Astrocyte of the spinal cord (primary cell): ENCODE results near the gene MAPKBP1.
A peak's percentile ranks its signal among the peaks of the same experiment; 100 is the strongest.

Experiments used
- DNase-seq: peaks from one replicate; pipeline ENCODE4 v3.0.0; 2011; ENCODE audit warnings: low read depth, low spot score
- H3K4me3 ChIP-seq: 2 replicates; pipeline ENCODE4 v1.5.1; 2011; ENCODE audit warnings: low read depth, mild to moderate bottlenecking, low read length, moderate library complexity
- CTCF ChIP-seq: IDR thresholded peaks from 2 replicates; pipeline ENCODE4 v1.5.1; 2012; ENCODE audit warnings: low read depth, mild to moderate bottlenecking, low read length, inconsistent platforms
- in situ Hi-C: cut with HindIII; loops from 2 replicates; pipeline ENCODE4 v1.10.0; 2017; ENCODE audit warnings: low sequenced_read_pairs

Gene MAPKBP1

DNA sequence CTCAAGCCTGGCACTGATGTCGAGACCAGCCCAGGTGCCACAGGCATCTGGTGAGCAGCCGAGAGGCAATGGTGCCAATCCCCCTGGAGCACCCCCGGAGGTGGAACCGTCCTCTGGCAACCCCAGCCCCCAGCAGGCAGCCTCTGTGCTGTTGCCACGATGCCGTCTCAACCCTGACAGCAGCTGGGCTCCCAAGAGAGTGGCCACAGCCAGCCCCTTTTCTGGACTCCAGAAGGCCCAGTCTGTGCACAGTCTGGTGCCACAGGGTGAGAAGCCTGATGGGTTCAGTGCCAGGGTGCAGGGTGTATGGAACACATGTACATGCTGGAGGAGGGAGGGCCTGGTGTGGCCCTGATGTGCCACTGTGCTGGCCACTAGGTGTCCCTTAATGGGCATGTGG is 48.7 kb downstream of the MAPKBP1 start:
- DNase-seq: no peak
- in situ Hi-C loops: no loop called here
- H3K4me3 ChIP-seq: no peak overlapping the region
- no peak for TF ChIP-seq CTCF

DNA sequence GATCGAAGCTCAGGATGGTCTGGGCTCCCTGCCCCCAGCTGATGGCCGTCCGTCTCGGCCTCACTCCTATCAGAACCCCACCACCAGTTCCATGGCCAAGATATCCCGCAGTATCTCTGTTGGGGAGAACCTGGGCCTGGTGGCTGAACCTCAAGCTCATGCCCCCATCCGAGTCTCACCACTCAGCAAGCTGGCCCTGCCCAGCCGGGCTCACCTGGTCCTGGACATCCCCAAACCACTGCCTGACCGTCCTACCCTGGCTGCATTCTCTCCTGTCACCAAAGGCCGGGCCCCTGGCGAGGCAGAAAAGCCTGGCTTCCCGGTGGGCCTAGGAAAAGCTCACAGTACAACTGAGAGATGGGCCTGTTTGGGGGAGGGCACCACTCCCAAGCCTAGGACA is 49.2 kb downstream of the MAPKBP1 start:
- no peak overlapping the region for H3K4me3 ChIP-seq
- no peak for DNase-seq
- in situ Hi-C loops: no loop called here
- TF ChIP-seq CTCF: no peak

- in situ Hi-C loops: no loop called here
- TF ChIP-seq CTCF: no peak
- H3K4me3 ChIP-seq: no peak overlapping the region
- DNase-seq: no peak
These were observed 49.9 kb downstream of the MAPKBP1 start for GRCh38 chr15:41824062-41824745.

- in situ Hi-C loops: no loop called here
- no peak for TF ChIP-seq CTCF
- DNase-seq: no peak
- no peak overlapping the region for H3K4me3 ChIP-seq
These were observed 50.9 kb downstream of the MAPKBP1 start for GRCh38 chr15:41825145-41825544.

DNA sequence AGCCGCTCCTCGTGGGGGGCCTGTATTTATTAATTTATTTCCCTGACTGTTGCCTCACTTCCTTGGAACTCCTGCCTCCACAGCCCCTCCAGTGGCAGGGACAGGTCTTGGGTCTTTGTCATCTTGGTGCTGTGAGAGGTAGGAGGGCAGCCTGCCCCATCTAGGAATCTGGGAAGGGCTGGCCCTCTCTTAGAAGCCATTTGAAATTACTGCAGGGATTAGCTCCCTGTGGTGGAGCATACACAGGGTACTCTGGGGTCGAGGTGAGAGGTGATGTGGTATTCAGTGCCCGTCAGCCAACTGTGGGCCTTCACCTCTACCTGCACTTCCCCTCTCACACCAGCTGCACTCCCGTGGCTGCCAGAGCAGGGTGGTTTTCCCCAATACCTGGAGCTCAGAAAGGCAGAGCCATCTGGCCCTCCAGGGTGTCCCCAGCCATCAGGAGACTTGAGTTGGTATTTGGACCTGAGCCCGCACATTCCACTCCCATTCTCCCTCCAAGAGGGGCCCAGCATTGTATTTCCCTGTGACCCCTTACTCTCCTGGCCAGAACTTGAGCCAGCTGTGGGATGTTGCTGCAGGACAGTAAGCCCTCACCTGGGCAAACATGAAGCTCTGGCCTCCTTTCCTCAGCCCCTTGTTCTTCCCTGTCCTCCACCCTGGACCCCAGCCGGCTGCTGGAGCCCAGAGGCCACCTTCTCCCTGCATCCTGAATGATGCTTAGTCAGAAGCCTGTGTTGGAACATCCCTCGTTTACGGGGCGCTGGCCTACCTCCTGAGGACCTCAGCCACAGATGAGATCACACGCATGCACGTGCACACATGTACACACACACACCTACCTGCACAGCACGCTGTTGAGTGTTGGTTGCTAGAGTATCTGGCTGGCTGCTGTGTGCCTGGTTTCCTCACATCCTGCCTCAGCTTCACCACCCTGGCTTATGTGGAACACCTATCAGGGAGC is 51.6 kb downstream of the MAPKBP1 start:
- H3K4me3 ChIP-seq: no peak overlapping the region
- DNase-seq: no peak
- in situ Hi-C loops: no loop called here
- no peak for TF ChIP-seq CTCF

DNA sequence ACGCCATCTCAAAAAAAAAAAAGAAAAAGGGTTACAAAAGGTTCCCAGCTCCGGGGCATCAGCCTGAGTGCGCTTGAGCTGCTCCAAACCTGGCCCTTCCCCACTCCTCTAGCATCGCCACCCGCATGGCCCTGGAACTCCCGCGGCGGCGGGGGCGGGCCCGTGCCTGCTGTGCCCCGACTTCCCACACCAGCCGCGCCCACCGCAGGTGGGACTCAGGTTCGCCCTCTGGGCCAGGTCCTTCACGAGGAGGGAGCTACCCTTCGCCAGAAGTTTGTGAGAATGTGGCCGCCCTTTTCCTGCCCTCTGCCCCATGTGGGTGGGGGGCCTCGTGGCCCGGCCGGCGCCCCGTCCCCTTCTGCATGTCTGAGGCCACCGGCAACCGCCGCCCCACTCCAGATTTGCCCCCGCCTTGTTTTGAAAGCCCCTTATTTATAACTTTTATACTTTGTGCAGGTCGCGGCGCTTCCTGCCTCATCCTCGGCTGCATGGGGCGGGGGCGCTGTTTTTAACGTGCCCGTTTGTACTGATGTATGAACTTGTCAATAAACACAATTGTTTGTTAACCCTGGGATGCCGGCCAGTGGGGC is 53.1 kb downstream of the MAPKBP1 start:
- TF ChIP-seq CTCF: peak; percentile 8
- no peak for DNase-seq
- H3K4me3 ChIP-seq: peak overlapping the region; percentile 50
- in situ Hi-C loops: no loop called here
